CD14-positive monocyte (primary cell): ENCODE data around the gene PFKFB4. TPM values are rescaled to one million over a fixed set of nuclear protein-coding genes. Genes with fewer than 3 reads are reported as not detected.

ENCODE experiments used
- DNase-seq, 3 donors: peaks; one replicate each; pipeline ENCODE4 v3.0.0-alpha.2; 2011 to 2022
- H2AFZ ChIP-seq: 2 replicates; pipeline ENCODE4 v1.6.0; 2012; ENCODE audit warnings: mild to moderate bottlenecking, low read depth, low read length, inconsistent platforms; ENCODE audit not compliant: insufficient read depth, poor library complexity, severe bottlenecking
- H3K27ac ChIP-seq, 2 donors: 1 replicate in 1 of 2; 2 replicates in 1 of 2; pipeline ENCODE4 v1.5.1; 2012 to 2013; ENCODE audit warnings: low read length in 2 of 2, control low read depth in 1 of 2, inconsistent platforms in 1 of 2, low read depth in 1 of 2, mild to moderate bottlenecking in 1 of 2
- H3K27me3 ChIP-seq, 2 donors: one replicate each; pipeline versions ENCODE4 v1.6.0 to v1.6.1; 2011 to 2013; ENCODE audit warnings: low read length in 2 of 2; ENCODE audit not compliant: control insufficient read depth in 2 of 2, insufficient read depth in 2 of 2
- H3K36me3 ChIP-seq, 2 donors: replicated peaks in 1 of 2; 1 replicate in 1 of 2; 2 replicates in 1 of 2; pipeline versions ENCODE4 v1.5.1 to v1.6.1; 2012 to 2013; ENCODE audit warnings: low read length in 2 of 2, control low read depth in 1 of 2, inconsistent platforms in 1 of 2, mild to moderate bottlenecking in 1 of 2; ENCODE audit not compliant: insufficient read depth in 2 of 2, control insufficient read depth in 1 of 2
- H3K4me1 ChIP-seq, 2 donors: 1 replicate in 1 of 2; 2 replicates in 1 of 2; pipeline versions ENCODE4 v1.5.1 to v1.6.1; 2012 to 2013; ENCODE audit warnings: low read length in 2 of 2, control low read depth in 1 of 2, inconsistent platforms in 1 of 2, mild to moderate bottlenecking in 1 of 2, moderate library complexity in 1 of 2; ENCODE audit not compliant: insufficient read depth in 2 of 2, control insufficient read depth in 1 of 2
- H3K4me2 ChIP-seq: replicated peaks from 2 replicates; pipeline ENCODE3; 2012; ENCODE audit warnings: low read length, moderate library complexity, mild to moderate bottlenecking; ENCODE audit not compliant: poor library complexity, severe bottlenecking; ENCODE audit errors: extremely low read depth
- H3K4me3 ChIP-seq, 3 experiments: fragments of 200-600 bp in 1 of 3; sonication (generic) in 1 of 3; replicated peaks in 1 of 3; 1 replicate in 2 of 3; 2 replicates in 1 of 3; pipeline ENCODE4 v1.5.1; 2011 to 2013; ENCODE audit warnings: low read length in 3 of 3, mild to moderate bottlenecking in 3 of 3, control low read depth in 2 of 3, low read depth in 2 of 3, inconsistent platforms in 1 of 3, moderate library complexity in 1 of 3
- H3K79me2 ChIP-seq: 2 replicates; pipeline ENCODE4 v1.6.0; 2012; ENCODE audit warnings: mild to moderate bottlenecking, control low read depth, inconsistent platforms, low read length, moderate library complexity; ENCODE audit not compliant: insufficient read depth
- H3K9ac ChIP-seq: 2 replicates; pipeline ENCODE4 v1.6.0; 2017; ENCODE audit warnings: low read length, mild to moderate bottlenecking; ENCODE audit not compliant: insufficient read depth, poor library complexity, severe bottlenecking
- H3K9me3 ChIP-seq, 2 donors: replicated peaks in 1 of 2; 1 replicate in 1 of 2; 2 replicates in 1 of 2; pipeline versions ENCODE4 v1.5.1 to v1.6.1; 2012 to 2013; ENCODE audit warnings: low read length in 2 of 2, control low read depth in 1 of 2; ENCODE audit not compliant: control insufficient read depth in 1 of 2, insufficient read depth in 1 of 2
- H4K20me1 ChIP-seq: 2 replicates; pipeline ENCODE4 v1.6.0; 2012; ENCODE audit warnings: mild to moderate bottlenecking, low read length, control low read depth, moderate library complexity; ENCODE audit not compliant: insufficient read depth
- H3K27ac Mint-ChIP-seq, 7 donors: one replicate each; pipeline ENCODE4 v1.8.0; 2020; ENCODE audit warnings: mild to moderate bottlenecking in 7 of 7, mixed read lengths in 7 of 7, moderate library complexity in 6 of 7, inconsistent platforms in 2 of 7
- H3K27me3 Mint-ChIP-seq, 3 donors: one replicate each; pipeline ENCODE4 v1.8.0; 2021 to 2022; ENCODE audit warnings: low read depth in 3 of 3, mild to moderate bottlenecking in 3 of 3, mixed read lengths in 3 of 3, moderate library complexity in 3 of 3, inconsistent platforms in 1 of 3
- H3K36me3 Mint-ChIP-seq, 2 donors: one replicate each; pipeline ENCODE4 v1.8.0; 2020; ENCODE audit warnings: mixed read lengths in 2 of 2, inconsistent platforms in 1 of 2, mild to moderate bottlenecking in 1 of 2
- H3K4me1 Mint-ChIP-seq: one replicate; pipeline ENCODE4 v1.8.0; 2020; ENCODE audit warnings: mild to moderate bottlenecking, mixed read lengths
- H3K4me3 Mint-ChIP-seq, 2 donors: one replicate each; pipeline ENCODE4 v1.8.0; 2020; ENCODE audit warnings: mild to moderate bottlenecking in 2 of 2, mixed read lengths in 2 of 2, moderate library complexity in 1 of 2
- H3K9me3 Mint-ChIP-seq, 7 donors: one replicate each; pipeline ENCODE4 v1.8.0; 2020 to 2022; ENCODE audit warnings: mixed read lengths in 7 of 7, mild to moderate bottlenecking in 6 of 7, moderate library complexity in 6 of 7, inconsistent platforms in 2 of 7
- CTCF ChIP-seq: fragments of 200-600 bp; IDR thresholded peaks from one replicate; pipeline ENCODE4 v1.8.0; 2022; ENCODE audit warnings: antibody characterized with exemption, mild to moderate bottlenecking
- WGBS: methylation state at CpG from one replicate; pipeline ENCODE4 v1.1.5; 2013; ENCODE audit warnings: missing lambda C conversion rate; ENCODE audit not compliant: insufficient coverage; 5-methylcytosine and 5-hydroxymethylcytosine counted together
- intact Hi-C, 2 donors: fragments of 100-400 bp; cut with micrococcal nuclease; formaldehyde crosslinking; loops; one replicate each; pipeline versions ENCODE4 v1.15.0 to v1.15.1; 2023
- polyA plus RNA-seq, 3 donors: library from polyadenylated mRNA; depleted of rRNA in 1 of 3; unstranded in 2 of 3; stranded (reverse) in 1 of 3; fragments of 300-500 nt in 2 of 3; fragments of >200 nt in 1 of 3; fragmentation: Illumina TruSeq in 2 of 3; gene quantifications; 1 replicate in 2 of 3; 2 replicates in 1 of 3; pipeline ENCODE4 v1.2.3, GENCODE V29; 2012 to 2021

The PFKFB4 gene
- polyA plus RNA-seq, 3 donors, result 32.2 to 44.9 (median 34.9) TPM

DNA sequence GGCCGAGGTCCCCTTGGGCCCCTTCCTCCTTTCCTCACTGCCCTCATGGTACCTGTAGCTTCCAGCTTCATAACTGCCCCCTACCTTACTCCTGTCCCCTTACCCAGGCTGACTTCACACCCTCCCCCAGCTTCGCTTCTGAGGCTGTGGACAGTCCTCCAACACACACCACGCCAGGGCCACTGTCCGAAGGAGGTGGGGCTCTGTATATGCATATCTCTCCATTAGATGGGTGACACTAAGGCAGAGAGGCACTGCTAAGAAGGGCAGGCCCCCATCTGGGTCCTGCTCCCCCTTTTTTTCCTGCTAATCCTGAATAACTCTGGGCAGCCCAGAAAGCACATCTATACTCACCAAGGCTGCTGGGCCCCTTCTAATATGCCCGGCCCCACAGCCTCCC lies 39.6 kb upstream of the PFKFB4 start:
- H3K9me3 ChIP-seq, result no peaks in the 10 kb centered on the region
- DNase-seq, result no peak
- peaks cover 6 to 30% of the 10 kb centered on the region in 2 donors for H3K27me3 ChIP-seq
- no peak overlapping the region for H3K27ac ChIP-seq
- no peak overlapping the region for H3K4me3 ChIP-seq
- H3K79me2 ChIP-seq, result no peaks in the 10 kb centered on the region
- intact Hi-C loops, result no loop called here
- Mint-ChIP-seq H3K27ac (peak overlapping the region in 2 of 7 donors; percentile 51 to 57), H3K9me3 (peaks cover 0 to 6% (median 0%) of the 10 kb centered on the region in 7 donors), H3K27me3 (peaks cover 38 to 43% (median 38%) of the 10 kb centered on the region in 3 donors), H3K4me1 (peaks cover 12% of the 10 kb centered on the region), H3K36me3 (peaks cover 44 to 47% of the 10 kb centered on the region in 2 donors), H3K4me3 (peak overlapping the region in 1 of 2 donors; percentile 83)
- H4K20me1 ChIP-seq, result peaks cover 32% of the 10 kb centered on the region
- H3K4me1 ChIP-seq, result peaks cover 6 to 14% of the 10 kb centered on the region in 2 donors
- no peak for TF ChIP-seq CTCF
- H3K36me3 ChIP-seq, result peaks cover 37 to 41% of the 10 kb centered on the region in 2 donors
- H3K9ac ChIP-seq, result no peak overlapping the region
- H2AFZ ChIP-seq, result no peak overlapping the region
- no peak overlapping the region for H3K4me2 ChIP-seq
- 78% methylated on average over 4 of the region's 5 CpGs for WGBS

DNA sequence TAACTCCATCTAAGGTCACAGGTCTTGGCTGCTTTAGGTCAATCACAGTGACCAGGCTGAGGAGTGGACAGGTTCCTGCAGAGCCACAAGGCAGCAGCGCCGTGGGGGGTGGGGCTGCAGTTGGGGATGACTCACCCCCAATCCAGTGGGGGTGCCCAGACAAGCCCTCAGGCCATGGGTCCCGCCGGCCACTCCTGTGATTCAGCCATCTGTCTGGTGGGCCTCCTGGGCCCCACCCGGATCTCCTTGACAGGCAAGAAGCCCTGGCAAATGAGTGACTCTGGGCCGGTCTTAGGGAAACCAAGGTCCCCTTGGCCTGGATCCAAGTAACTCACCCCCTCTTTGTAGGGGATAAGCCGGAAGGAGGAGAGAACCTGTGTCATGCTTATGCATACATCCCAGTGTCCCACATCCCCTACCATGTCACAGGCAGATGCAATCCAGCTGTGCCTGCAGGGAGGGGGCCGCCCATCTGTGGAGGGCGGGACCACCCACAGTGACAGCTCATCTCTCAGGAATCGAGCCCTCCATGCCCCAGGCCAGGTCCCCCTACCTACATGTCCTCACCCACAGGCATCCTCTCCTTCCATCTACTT lies 39.0 kb upstream of the PFKFB4 start:
- Histone ChIP-seq H3K79me2 (no peaks in the 10 kb centered on the region), H3K36me3 (peaks cover 31 to 35% of the 10 kb centered on the region in 2 donors), H3K27ac (no peak overlapping the region), H3K4me3 (no peak overlapping the region), H3K27me3 (peaks cover 6 to 30% of the 10 kb centered on the region in 2 donors), H4K20me1 (peaks cover 27% of the 10 kb centered on the region), H3K4me2 (no peak overlapping the region), H3K4me1 (peaks cover 6 to 14% of the 10 kb centered on the region in 2 donors), H2AFZ (no peak overlapping the region), H3K9ac (no peak overlapping the region), H3K9me3 (no peaks in the 10 kb centered on the region)
- WGBS, result 66% methylated on average over 3 of the region's 10 CpGs
- Mint-ChIP-seq H3K4me1 (peaks cover 12% of the 10 kb centered on the region), H3K27me3 (peaks cover 38 to 47% (median 43%) of the 10 kb centered on the region in 3 donors), H3K4me3 (peak overlapping the region in 1 of 2 donors; percentile 83), H3K36me3 (peaks cover 39 to 41% of the 10 kb centered on the region in 2 donors), H3K9me3 (peaks cover 0 to 6% (median 0%) of the 10 kb centered on the region in 7 donors), H3K27ac (peak overlapping the region in 2 of 7 donors; percentile 51 to 57)
- intact Hi-C loops, result no loop called here
- TF ChIP-seq CTCF, result no peak
- DNase-seq, result peak; percentile 60 to 83 (median 73)
